ENCODE data around the gene SERPINB1. TPM values are rescaled to one million over a fixed set of nuclear protein-coding genes. Genes with fewer than 3 reads are reported as not detected.

The SERPINB1 gene
- total RNA-seq, 1 donor, result 32.6 TPM

- no peaks in the 10 kb centered on the region for H3K79me2 ChIP-seq (ENCODE audit: insufficient read depth, low read length)
- H3K27me3 ChIP-seq (ENCODE audit: insufficient read depth, low read length), result no peaks in the 10 kb centered on the region
- no peaks in the 10 kb centered on the region for H4K20me1 ChIP-seq (ENCODE audit: insufficient read depth, low read length)
- no peak overlapping the region for H2AFZ ChIP-seq (ENCODE audit: low read length)
- peaks cover 2% of the 10 kb centered on the region for H3K4me1 ChIP-seq (ENCODE audit: insufficient read depth, low read length)
- no peak overlapping the region for H3K27ac ChIP-seq (ENCODE audit: low read depth, low read length)
- H3K4me2 ChIP-seq (ENCODE audit: insufficient read depth, low read length), result no peak overlapping the region
- no peak overlapping the region for H3K4me3 ChIP-seq (ENCODE audit: insufficient read depth, low read length)
- DNase-seq (ENCODE audit: insufficient read length, low spot score, missing footprints), result no peak
- H3K9me3 ChIP-seq (ENCODE audit: low read depth, low read length), result no peaks in the 10 kb centered on the region
- H3K36me3 ChIP-seq (ENCODE audit: insufficient read depth, low read length), result peaks cover 3% of the 10 kb centered on the region
- TF ChIP-seq CTCF (IDR thresholded peaks at IDR 0.05; ENCODE audit: extremely low read depth, low read depth, low read length), result no peak
Measured at GRCh38 chr6:2828629-2829028, 13.0 kb downstream of the SERPINB1 start.

- Histone ChIP-seq H3K36me3 (ENCODE audit: insufficient read depth, low read length) (no peaks in the 10 kb centered on the region), H3K27me3 (ENCODE audit: insufficient read depth, low read length) (no peaks in the 10 kb centered on the region), H3K27ac (ENCODE audit: low read depth, low read length) (no peak overlapping the region), H2AFZ (ENCODE audit: low read length) (no peak overlapping the region), H3K79me2 (ENCODE audit: insufficient read depth, low read length) (no peaks in the 10 kb centered on the region), H3K4me1 (ENCODE audit: insufficient read depth, low read length) (peaks cover 3% of the 10 kb centered on the region), H4K20me1 (ENCODE audit: insufficient read depth, low read length) (no peaks in the 10 kb centered on the region), H3K9me3 (ENCODE audit: low read depth, low read length) (no peaks in the 10 kb centered on the region), H3K4me2 (ENCODE audit: insufficient read depth, low read length) (no peak overlapping the region), H3K4me3 (ENCODE audit: insufficient read depth, low read length) (no peak overlapping the region)
- no peak for TF ChIP-seq CTCF (IDR thresholded peaks at IDR 0.05; ENCODE audit: extremely low read depth, low read depth, low read length)
- DNase-seq (ENCODE audit: insufficient read length, low spot score, missing footprints), result no peak
Measured at GRCh38 chr6:2827142-2827541, 14.5 kb downstream of the SERPINB1 start.

- Histone ChIP-seq H3K79me2 (ENCODE audit: insufficient read depth, low read length) (no peaks in the 10 kb centered on the region), H3K9me3 (ENCODE audit: low read depth, low read length) (no peaks in the 10 kb centered on the region), H4K20me1 (ENCODE audit: insufficient read depth, low read length) (no peaks in the 10 kb centered on the region), H3K27ac (ENCODE audit: low read depth, low read length) (no peak overlapping the region), H3K27me3 (ENCODE audit: insufficient read depth, low read length) (no peaks in the 10 kb centered on the region), H3K36me3 (ENCODE audit: insufficient read depth, low read length) (no peaks in the 10 kb centered on the region), H3K4me3 (ENCODE audit: insufficient read depth, low read length) (no peak overlapping the region), H3K4me2 (ENCODE audit: insufficient read depth, low read length) (no peak overlapping the region), H2AFZ (ENCODE audit: low read length) (no peak overlapping the region), H3K4me1 (ENCODE audit: insufficient read depth, low read length) (peaks cover 3% of the 10 kb centered on the region)
- DNase-seq (ENCODE audit: insufficient read length, low spot score, missing footprints), result no peak
- no peak for TF ChIP-seq CTCF (IDR thresholded peaks at IDR 0.05; ENCODE audit: extremely low read depth, low read depth, low read length)
Measured at GRCh38 chr6:2826131-2826530, 15.5 kb downstream of the SERPINB1 start.

- H3K4me1 ChIP-seq (ENCODE audit: insufficient read depth, low read length), result peaks cover 15% of the 10 kb centered on the region
- no peaks in the 10 kb centered on the region for H3K79me2 ChIP-seq (ENCODE audit: insufficient read depth, low read length)
- no peak for DNase-seq (ENCODE audit: insufficient read length, low spot score, missing footprints)
- no peak for TF ChIP-seq CTCF (IDR thresholded peaks at IDR 0.05; ENCODE audit: extremely low read depth, low read depth, low read length)
- H3K27ac ChIP-seq (ENCODE audit: low read depth, low read length), result no peak overlapping the region
- H2AFZ ChIP-seq (ENCODE audit: low read length), result no peak overlapping the region
- no peaks in the 10 kb centered on the region for H4K20me1 ChIP-seq (ENCODE audit: insufficient read depth, low read length)
- H3K27me3 ChIP-seq (ENCODE audit: insufficient read depth, low read length), result no peaks in the 10 kb centered on the region
- no peaks in the 10 kb centered on the region for H3K9me3 ChIP-seq (ENCODE audit: low read depth, low read length)
- no peak overlapping the region for H3K4me2 ChIP-seq (ENCODE audit: insufficient read depth, low read length)
- H3K4me3 ChIP-seq (ENCODE audit: insufficient read depth, low read length), result no peak overlapping the region
- no peaks in the 10 kb centered on the region for H3K36me3 ChIP-seq (ENCODE audit: insufficient read depth, low read length)
Measured at GRCh38 chr6:2823104-2823850, 18.4 kb downstream of the SERPINB1 start.
